T-helper 2 cell treated with Interferon-gamma antibody and Interleukin-4, amounts not matched to agents 100 ng/mL and 5 ng/mL, for 36 hours (primary cell): ENCODE results near the gene ITPR1. TPM values are rescaled to one million over a fixed set of nuclear protein-coding genes. Genes with fewer than 3 reads are reported as not detected.

Experiments
- intact Hi-C: fragments of 100-400 bp; cut with micrococcal nuclease; formaldehyde crosslinking; loops from one replicate; pipeline ENCODE4 v1.15.1; 2023
- total RNA-seq: library from RNA; stranded (reverse); gene quantifications from 2 replicates; pipeline ENCODE4 v1.2.3, GENCODE V29; 2022

ITPR1 gene
- total RNA-seq, 1 donor from 2014 or later: 40.4 TPM

GRCh38 chr3:4800595-4800994 lies 307.4 kb downstream of the ITPR1 start:
- intact Hi-C loops: no loop called here

GRCh38 chr3:4801892-4802291 lies 308.7 kb downstream of the ITPR1 start:
- intact Hi-C loops: no loop called here

- intact Hi-C loops: no loop called here
These were observed 309.8 kb downstream of the ITPR1 start for GRCh38 chr3:4802903-4803302.

- intact Hi-C loops: loop anchor here (2.0 kb wide), 4 partner anchors 16 to 46 kb away; no protein-coding TSS in a partner anchor
These were observed 311.3 kb downstream of the ITPR1 start for GRCh38 chr3:4804161-4805058.

GRCh38 chr3:4805662-4806061 lies 312.5 kb downstream of the ITPR1 start:
- intact Hi-C loops: loop anchor here (2.0 kb wide), 4 partner anchors 15 to 45 kb away; no protein-coding TSS in a partner anchor

GRCh38 chr3:4806535-4807108 lies 313.5 kb downstream of the ITPR1 start:
- intact Hi-C loops: no loop called here

- intact Hi-C loops: no loop called here
These were observed 314.5 kb downstream of the ITPR1 start for GRCh38 chr3:4807381-4808280.

- intact Hi-C loops: no loop called here
These were observed 315.5 kb downstream of the ITPR1 start for GRCh38 chr3:4808637-4809036.

- intact Hi-C loops: no loop called here
These were observed 316.8 kb downstream of the ITPR1 start for GRCh38 chr3:4809922-4810321.

GRCh38 chr3:4812591-4812990 lies 319.4 kb downstream of the ITPR1 start:
- intact Hi-C loops: no loop called here

- intact Hi-C loops: no loop called here
These were observed 320.8 kb downstream of the ITPR1 start for GRCh38 chr3:4813909-4814304.

- intact Hi-C loops: no loop called here
These were observed 321.3 kb downstream of the ITPR1 start for GRCh38 chr3:4814305-4814903.

- intact Hi-C loops: no loop called here
These were observed 321.9 kb downstream of the ITPR1 start for GRCh38 chr3:4814904-4815574.

GRCh38 chr3:4816306-4816705 lies 323.2 kb downstream of the ITPR1 start:
- intact Hi-C loops: no loop called here

GRCh38 chr3:4816718-4817117 lies 323.6 kb downstream of the ITPR1 start:
- intact Hi-C loops: no loop called here

GRCh38 chr3:4817128-4817527 lies 324.0 kb downstream of the ITPR1 start:
- intact Hi-C loops: no loop called here

GRCh38 chr3:4818164-4818563 lies 325.0 kb downstream of the ITPR1 start:
- intact Hi-C loops: no loop called here

- intact Hi-C loops: no loop called here
These were observed 326.0 kb downstream of the ITPR1 start for GRCh38 chr3:4818986-4819693.

- intact Hi-C loops: loop anchor here (2.0 kb wide), 1 partner anchor 15 kb away; no protein-coding TSS in a partner anchor
These were observed 326.6 kb downstream of the ITPR1 start for GRCh38 chr3:4819746-4820145.
